HG03064 (cell line): ENCODE results near the gene DTX3L.
"Not testable (repeated sequence)": the region's sequence is repeated elsewhere in the genome, so short reads cannot be mapped to it uniquely, and the experiment has no call there.

Source experiments
- ATAC-seq: cut with Tn5 transposase; IDR thresholded peaks from one replicate; pipeline ENCODE4 v1.9.1; 2021; ENCODE audit warnings: low read depth; ENCODE audit not compliant: unreplicated experiment

The DTX3L gene

GRCh38 chr3:122560680-122561079, 3.5 kb upstream of the DTX3L start:
- no peak for ATAC-seq

GRCh38 chr3:122562923-122563716, 1.0 kb upstream of the DTX3L start:
- no peak for ATAC-seq

GRCh38 chr3:122563717-122564025, 467 bp upstream of the DTX3L start:
- ATAC-seq: no peak

GRCh38 chr3:122568131-122568530, 4.0 kb downstream of the DTX3L start:
- ATAC-seq: not testable (repeated sequence)

GRCh38 chr3:122568755-122569154, 4.6 kb downstream of the DTX3L start:
- ATAC-seq: no peak

GRCh38 chr3:122572940-122573412, 8.8 kb downstream of the DTX3L start:
- ATAC-seq: no peak

GRCh38 chr3:122576174-122576940, 12.2 kb downstream of the DTX3L start:
- peak; percentile 84 for ATAC-seq

- no peak for ATAC-seq
Observed at GRCh38 chr3:122577409-122578031, 13.4 kb downstream of the DTX3L start, which contains the start of gene PARP15. Gene PARP15 (plus strand): TSS chr3:122577650. CDS start chr3:122577668, 18 bp downstream.

- ATAC-seq: no peak
Observed at GRCh38 chr3:122578069-122578740, 14.1 kb downstream of the DTX3L start.

- no peak for ATAC-seq
Observed at GRCh38 chr3:122580470-122580869, 16.3 kb downstream of the DTX3L start.

GRCh38 chr3:122581622-122582021, 17.5 kb downstream of the DTX3L start:
- no peak for ATAC-seq

GRCh38 chr3:122582390-122582789, 18.3 kb downstream of the DTX3L start:
- no peak for ATAC-seq

- ATAC-seq: no peak
Observed at GRCh38 chr3:122586098-122586497, 22.0 kb downstream of the DTX3L start.

GRCh38 chr3:122586773-122587485, 22.8 kb downstream of the DTX3L start:
- ATAC-seq: no peak

GRCh38 chr3:122587572-122587971, 23.4 kb downstream of the DTX3L start:
- no peak for ATAC-seq

- no peak for ATAC-seq
Observed at GRCh38 chr3:122589297-122589696, 25.2 kb downstream of the DTX3L start.

GRCh38 chr3:122590610-122591009, 26.5 kb downstream of the DTX3L start:
- no peak for ATAC-seq

- no peak for ATAC-seq
Observed at GRCh38 chr3:122594025-122594424, 29.9 kb downstream of the DTX3L start.

- no peak for ATAC-seq
Observed at GRCh38 chr3:122598151-122598550, 34.0 kb downstream of the DTX3L start.

GRCh38 chr3:122598556-122598955, 34.4 kb downstream of the DTX3L start:
- no peak for ATAC-seq
